ENCODE data around the gene PDE4B. TPM values are rescaled to one million over a fixed set of nuclear protein-coding genes. Genes with fewer than 3 reads are reported as not detected.

PDE4B gene
- total RNA-seq, 2 donors from 2014 or later, result 4.3 to 18.0 TPM

- Mint-ChIP-seq H3K36me3 (ENCODE audit: low read depth) (no peaks in the 10 kb centered on the region), H3K27me3 (ENCODE audit: insufficient read depth) (peaks cover 3% of the 10 kb centered on the region), H3K4me1 (no peaks in the 10 kb centered on the region), H3K9me3 (peaks cover 4% of the 10 kb centered on the region), H3K27ac (no peak overlapping the region), H3K4me3 (no peak overlapping the region)
- no peaks in the 10 kb centered on the region for H3K27me3 ChIP-seq (ENCODE audit: control insufficient read depth, insufficient read depth, low read length, poor library complexity, severe bottlenecking)
- no peaks in the 10 kb centered on the region for H3K4me1 ChIP-seq (ENCODE audit: control insufficient read depth, insufficient read depth, low read length)
- no peaks in the 10 kb centered on the region for H3K36me3 ChIP-seq (ENCODE audit: control insufficient read depth, insufficient read depth, low read length)
- WGBS, 2 experiments (ENCODE audit: insufficient coverage in 1 of 2, insufficient read length in 1 of 2), result 79% methylated on average over 1 of the region's 1 CpG; no CpG with 5 or more reads in 1 of the 2 experiments
- no peak overlapping the region for H3K9ac ChIP-seq (ENCODE audit: extremely low read depth, low read length, poor library complexity, severe bottlenecking)
- H3K4me3 ChIP-seq (ENCODE audit: low read length), result no peak overlapping the region
- no peak for TF ChIP-seq CTCF (conservative IDR thresholded peaks at IDR 0.05)
- no peak overlapping the region for H3K27ac ChIP-seq (ENCODE audit: low read depth, low read length)
- no peak for DNase-seq
- no peaks in the 10 kb centered on the region for H3K9me3 ChIP-seq (ENCODE audit: control insufficient read depth, low read length)
Measured at GRCh38 chr1:65896721-65897120, 104.0 kb downstream of the PDE4B start.

GRCh38 chr1:65897485-65897884 lies 104.8 kb downstream of the PDE4B start:
- no peaks in the 10 kb centered on the region for H3K9me3 ChIP-seq (ENCODE audit: control insufficient read depth, low read length)
- WGBS, 2 experiments (ENCODE audit: insufficient coverage in 1 of 2, insufficient read length in 1 of 2), result 72% methylated on average over 1 of the region's 1 CpG; no CpG with 5 or more reads in 1 of the 2 experiments
- H3K27ac ChIP-seq (ENCODE audit: low read depth, low read length), result no peak overlapping the region
- no peaks in the 10 kb centered on the region for H3K36me3 ChIP-seq (ENCODE audit: control insufficient read depth, insufficient read depth, low read length)
- Mint-ChIP-seq H3K27me3 (ENCODE audit: insufficient read depth) (peaks cover 5% of the 10 kb centered on the region), H3K9me3 (peaks cover 4% of the 10 kb centered on the region), H3K27ac (no peak overlapping the region), H3K4me1 (no peaks in the 10 kb centered on the region), H3K36me3 (ENCODE audit: low read depth) (no peaks in the 10 kb centered on the region), H3K4me3 (no peak overlapping the region)
- TF ChIP-seq CTCF (conservative IDR thresholded peaks at IDR 0.05), result no peak
- H3K4me3 ChIP-seq (ENCODE audit: low read length), result no peak overlapping the region
- no peak overlapping the region for H3K9ac ChIP-seq (ENCODE audit: extremely low read depth, low read length, poor library complexity, severe bottlenecking)
- no peak for DNase-seq
- no peaks in the 10 kb centered on the region for H3K27me3 ChIP-seq (ENCODE audit: control insufficient read depth, insufficient read depth, low read length, poor library complexity, severe bottlenecking)
- no peaks in the 10 kb centered on the region for H3K4me1 ChIP-seq (ENCODE audit: control insufficient read depth, insufficient read depth, low read length)

- no peak overlapping the region for H3K4me3 ChIP-seq (ENCODE audit: low read length)
- no peak for TF ChIP-seq CTCF (conservative IDR thresholded peaks at IDR 0.05)
- H3K27ac Mint-ChIP-seq, result no peak overlapping the region
- H3K9me3 Mint-ChIP-seq, result no peaks in the 10 kb centered on the region
- no peaks in the 10 kb centered on the region for H3K9me3 ChIP-seq (ENCODE audit: control insufficient read depth, low read length)
- peaks cover 5% of the 10 kb centered on the region for H3K27me3 Mint-ChIP-seq (ENCODE audit: insufficient read depth)
- H3K36me3 Mint-ChIP-seq (ENCODE audit: low read depth), result no peaks in the 10 kb centered on the region
- H3K9ac ChIP-seq (ENCODE audit: extremely low read depth, low read length, poor library complexity, severe bottlenecking), result no peak overlapping the region
- DNase-seq, result no peak
- H3K4me1 ChIP-seq (ENCODE audit: control insufficient read depth, insufficient read depth, low read length), result peaks cover 3% of the 10 kb centered on the region
- 56 to 67% methylated on average over 1 of the region's 1 CpG for WGBS, 2 experiments (ENCODE audit: insufficient coverage in 1 of 2, insufficient read length in 1 of 2)
- no peaks in the 10 kb centered on the region for H3K27me3 ChIP-seq (ENCODE audit: control insufficient read depth, insufficient read depth, low read length, poor library complexity, severe bottlenecking)
- H3K27ac ChIP-seq (ENCODE audit: low read depth, low read length), result no peak overlapping the region
- no peak overlapping the region for H3K4me3 Mint-ChIP-seq
- no peaks in the 10 kb centered on the region for H3K36me3 ChIP-seq (ENCODE audit: control insufficient read depth, insufficient read depth, low read length)
- peaks cover 18% of the 10 kb centered on the region for H3K4me1 Mint-ChIP-seq
Measured at GRCh38 chr1:65904681-65905083, 112.0 kb downstream of the PDE4B start.

Measured in endodermal cell (in vitro differentiated cells).